Measurements from ENCODE around the gene LNX2. TPM values are rescaled to one million over a fixed set of nuclear protein-coding genes. Genes with fewer than 3 reads are reported as not detected.

LNX2 gene
- total and polyA plus RNA-seq, 11 donors = 3.6 to 18.7 (median 12.7) TPM

DNA sequence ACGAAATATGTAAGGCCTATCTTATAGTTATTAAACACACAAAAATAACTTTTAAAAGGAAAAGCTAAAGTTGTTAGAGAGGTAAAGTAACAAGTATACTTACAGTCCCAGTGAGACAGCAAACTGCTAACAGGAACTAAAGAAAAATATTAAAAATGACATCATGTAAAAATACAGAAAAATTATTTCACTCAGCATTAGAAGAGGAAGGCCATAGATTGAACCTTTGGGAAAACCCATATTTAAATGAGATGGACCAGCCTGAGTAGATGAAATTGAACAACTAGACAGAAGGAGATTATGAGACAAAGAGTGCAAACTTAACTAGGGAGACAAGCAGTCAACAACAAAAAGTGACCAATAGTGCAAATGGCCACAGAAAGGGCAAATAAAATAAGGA, 49.4 kb downstream of the LNX2 start:
- Histone ChIP-seq H3K9me3 (no peaks in the 10 kb centered on the region), H3K27ac (no peak overlapping the region), H3K36me3 (peaks cover 0 to 39% (median 32%) of the 10 kb centered on the region in 9 donors), H3K4me3 (no peak overlapping the region), H3K4me1 (peaks cover 0 to 7% (median 0%) of the 10 kb centered on the region in 12 donors), H3K27me3 (no peaks in the 10 kb centered on the region)
- DNase-seq = no peak
- intact Hi-C loops (cut with DNase I) = loop anchor here in 1 of 10 donors (5.0 kb wide), 1 partner anchor 46 kb away; no protein-coding TSS in a partner anchor
- TF ChIP-seq POLR2A (IDR thresholded peaks at IDR 0.05) = no peak
- TF ChIP-seq, protein P1, sequence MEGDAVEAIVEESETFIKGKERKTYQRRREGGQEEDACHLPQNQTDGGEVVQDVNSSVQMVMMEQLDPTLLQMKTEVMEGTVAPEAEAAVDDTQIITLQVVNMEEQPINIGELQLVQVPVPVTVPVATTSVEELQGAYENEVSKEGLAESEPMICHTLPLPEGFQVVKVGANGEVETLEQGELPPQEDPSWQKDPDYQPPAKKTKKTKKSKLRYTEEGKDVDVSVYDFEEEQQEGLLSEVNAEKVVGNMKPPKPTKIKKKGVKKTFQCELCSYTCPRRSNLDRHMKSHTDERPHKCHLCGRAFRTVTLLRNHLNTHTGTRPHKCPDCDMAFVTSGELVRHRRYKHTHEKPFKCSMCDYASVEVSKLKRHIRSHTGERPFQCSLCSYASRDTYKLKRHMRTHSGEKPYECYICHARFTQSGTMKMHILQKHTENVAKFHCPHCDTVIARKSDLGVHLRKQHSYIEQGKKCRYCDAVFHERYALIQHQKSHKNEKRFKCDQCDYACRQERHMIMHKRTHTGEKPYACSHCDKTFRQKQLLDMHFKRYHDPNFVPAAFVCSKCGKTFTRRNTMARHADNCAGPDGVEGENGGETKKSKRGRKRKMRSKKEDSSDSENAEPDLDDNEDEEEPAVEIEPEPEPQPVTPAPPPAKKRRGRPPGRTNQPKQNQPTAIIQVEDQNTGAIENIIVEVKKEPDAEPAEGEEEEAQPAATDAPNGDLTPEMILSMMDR (IDR thresholded peaks at IDR 0.05) = no peak
- no peak for ATAC-seq
- WGBS, 4 donors = 88 to 94% (median 92%) methylated on average over 1 of the region's 1 CpG

DNA sequence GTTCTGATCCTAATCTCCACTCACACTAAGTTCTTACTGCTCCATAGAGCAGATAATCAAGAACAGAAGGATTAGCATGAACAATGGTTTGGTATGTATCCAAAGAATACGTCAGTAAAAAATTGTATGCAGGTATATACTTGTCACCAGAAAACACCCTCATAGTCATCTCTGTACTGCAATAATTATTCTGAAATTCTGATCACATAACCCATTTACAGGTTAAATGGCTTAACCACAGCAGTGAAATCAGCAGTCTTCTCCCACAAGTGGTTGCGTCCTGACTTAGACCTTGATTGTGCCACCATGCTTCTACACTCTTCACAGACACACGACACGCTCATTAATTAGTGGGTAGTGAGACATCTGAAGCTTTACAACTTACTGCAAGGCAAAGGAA, 50.9 kb downstream of the LNX2 start:
- WGBS, 4 donors = 94 to 96% (median 96%) methylated on average over 4 of the region's 4 CpGs
- DNase-seq (no peak), ATAC-seq (no peak)
- Histone ChIP-seq H3K36me3 (peaks cover 0 to 54% (median 44%) of the 10 kb centered on the region in 9 donors), H3K4me3 (no peak overlapping the region), H3K4me1 (peaks cover 0 to 7% (median 0%) of the 10 kb centered on the region in 12 donors), H3K27ac (no peak overlapping the region), H3K9me3 (no peaks in the 10 kb centered on the region), H3K27me3 (no peaks in the 10 kb centered on the region)
- intact Hi-C loops (cut with DNase I) = loop anchor here in 2 of 10 donors (5.0 to 10.0 kb wide), 2 partner anchors 45 to 48 kb away; no protein-coding TSS in a partner anchor
- TF ChIP-seq POLR2A (IDR thresholded peaks at IDR 0.05) = no peak
- TF ChIP-seq, protein P1 (IDR thresholded peaks at IDR 0.05) = no peak

DNA sequence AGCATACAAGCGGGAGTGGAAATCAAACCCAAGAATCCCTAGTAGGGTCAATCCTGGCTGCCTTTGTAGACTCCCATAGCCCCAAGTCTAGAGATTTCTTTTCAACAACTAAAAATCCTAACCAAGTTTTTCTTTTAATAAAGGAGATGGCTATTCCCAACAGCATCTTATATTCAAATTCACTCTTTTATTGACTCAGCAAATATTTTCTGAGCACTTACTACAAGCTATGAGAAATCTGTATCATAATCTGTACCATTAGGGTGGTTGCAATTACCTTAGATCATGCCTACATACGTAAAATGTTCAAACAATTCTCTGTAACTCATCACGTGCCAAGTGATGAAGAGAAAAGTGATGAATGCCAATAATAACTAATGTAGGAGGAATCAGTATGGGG, 54.5 kb downstream of the LNX2 start:
- intact Hi-C loops (cut with DNase I) = loop anchor here in 2 of 10 donors (5.0 to 10.0 kb wide), 2 partner anchors 49 to 51 kb away; no protein-coding TSS in a partner anchor
- Histone ChIP-seq H3K27me3 (no peaks in the 10 kb centered on the region), H3K9me3 (no peaks in the 10 kb centered on the region), H3K4me3 (no peak overlapping the region), H3K4me1 (peaks cover 0 to 11% (median 0%) of the 10 kb centered on the region in 12 donors), H3K36me3 (peaks cover 0 to 78% (median 47%) of the 10 kb centered on the region in 9 donors), H3K27ac (no peak overlapping the region)
- TF ChIP-seq, protein P1 (IDR thresholded peaks at IDR 0.05) = no peak
- no peak for TF ChIP-seq POLR2A (IDR thresholded peaks at IDR 0.05)
- ATAC-seq = no peak
- WGBS, 4 donors = 82 to 98% (median 96%) methylated on average over 3 of the region's 3 CpGs
- DNase-seq = no peak

DNA sequence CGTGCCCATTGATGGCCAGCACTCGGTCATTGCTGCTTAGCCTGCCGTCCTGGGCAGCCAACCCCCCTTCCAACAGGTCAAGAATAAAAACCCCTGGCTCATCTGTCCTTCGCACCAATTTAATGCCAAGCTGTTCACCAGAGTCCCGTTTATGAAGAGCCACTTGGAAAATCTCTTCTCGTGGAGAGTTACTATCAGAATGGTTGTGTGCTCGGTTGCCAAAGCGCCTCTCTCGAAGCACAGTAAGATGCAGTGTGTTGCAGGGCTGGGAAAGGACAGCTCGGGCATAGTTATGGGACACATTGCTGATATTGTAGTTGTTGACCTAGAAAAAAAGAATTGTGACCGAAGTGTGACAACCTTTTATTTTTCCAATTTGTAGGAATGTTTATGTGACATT, 57.9 kb downstream of the LNX2 start:
- TF ChIP-seq POLR2A (IDR thresholded peaks at IDR 0.05) = no peak
- TF ChIP-seq, protein P1 (IDR thresholded peaks at IDR 0.05) = no peak
- intact Hi-C loops (cut with DNase I) = loop anchor here in 1 of 10 donors (10.0 kb wide), 1 partner anchor 52 kb away; no protein-coding TSS in a partner anchor
- ATAC-seq = peak; percentile 91 to 96 (median 94)
- H3K27ac ChIP-seq = peak overlapping the region in 9 of 12 donors; percentile 1 to 63 (median 39)
- H3K36me3 ChIP-seq = peaks cover 0 to 88% (median 33%) of the 10 kb centered on the region in 9 donors
- H3K4me3 ChIP-seq = no peak overlapping the region
- WGBS, 4 donors = 47 to 67% (median 61%) methylated on average over 11 of the region's 11 CpGs
- no peaks in the 10 kb centered on the region for H3K9me3 ChIP-seq
- no peaks in the 10 kb centered on the region for H3K27me3 ChIP-seq
- peaks cover 0 to 11% (median 0%) of the 10 kb centered on the region in 12 donors for H3K4me1 ChIP-seq
- peak in 4 of 5 donors; percentile 25 to 63 (median 37) for DNase-seq
